HEK293 (cell line): ENCODE results near the gene IL13.
A peak's percentile ranks its signal among the peaks of the same experiment; 100 is the strongest.

ENCODE experiments used
- CTCF ChIA-PET: fragments of 350-600 bp; formaldehyde crosslinking; extraction: SDS; loops from one replicate; lab custom pipeline; 2021; ENCODE audit warnings: antibody characterized with exemption; lab: Yijun Ruan, JAX
- POLR2A ChIA-PET: fragments of 300-600 bp; formaldehyde crosslinking; extraction: SDS; loops from one replicate; lab custom pipeline; 2020; ENCODE audit warnings: antibody characterized with exemption, inconsistent platforms; lab: Yijun Ruan, JAX
- H3K27ac ChIP-seq: fragments of 200-500 bp; sonication (Bioruptor generic); 2 replicates; pipeline ENCODE4 v1.5.1; 2014; ENCODE audit warnings: low read depth, low read length, control low read depth, inconsistent platforms; ENCODE audit errors: extremely low read depth
- H3K36me3 ChIP-seq, 2 experiments: fragments of 200-500 bp in 1 of 2; sonication (Bioruptor generic) in 1 of 2; 1 replicate in 1 of 2; 2 replicates in 1 of 2; pipeline ENCODE4 v1.5.1; 2014 to 2017; ENCODE audit warnings: inconsistent platforms in 2 of 2, low read length in 2 of 2; ENCODE audit not compliant: control insufficient read depth in 2 of 2, insufficient read depth in 1 of 2
- H3K4me1 ChIP-seq: fragments of 200-500 bp; sonication (Bioruptor generic); 2 replicates; pipeline ENCODE4 v1.5.1; 2014; ENCODE audit warnings: mild to moderate bottlenecking, low read length, inconsistent platforms; ENCODE audit not compliant: control insufficient read depth, insufficient read depth
- H3K4me3 ChIP-seq: 2 replicates; pipeline ENCODE4 v1.5.1; 2011; ENCODE audit warnings: low read depth, mild to moderate bottlenecking, control low read depth, low read length, moderate library complexity
- H3K9me3 ChIP-seq: fragments of 200-500 bp; sonication (Bioruptor generic); 2 replicates; pipeline ENCODE4 v1.5.1; 2014; ENCODE audit warnings: low read depth, low read length, inconsistent platforms; ENCODE audit not compliant: control insufficient read depth, insufficient read depth
- EGR2 ChIP-seq: fragments of 450-650 bp; formaldehyde crosslinking; IDR thresholded peaks from 2 replicates; pipeline ENCODE4 v1.5.1; 2016; ENCODE audit warnings: low read depth, missing biosample characterization, missing genetic modification characterization
- ELK4 ChIP-seq: IDR thresholded peaks from 2 replicates; pipeline ENCODE4 v1.6.1; 2011; ENCODE audit warnings: mild to moderate bottlenecking, low read depth, low read length, borderline replicate concordance
- ZFHX2 ChIP-seq: fragments of 450-650 bp; formaldehyde crosslinking; conservative IDR thresholded peaks from 2 replicates; pipeline ENCODE4 v1.5.1; 2016; ENCODE audit warnings: missing biosample characterization, missing genetic modification characterization
- ZNF121 ChIP-seq: fragments of 450-650 bp; formaldehyde crosslinking; IDR thresholded peaks from 2 replicates; pipeline ENCODE4 v1.5.1; 2016; ENCODE audit warnings: missing biosample characterization, missing genetic modification characterization
- ZNF175 ChIP-seq: fragments of 450-650 bp; formaldehyde crosslinking; IDR thresholded peaks from 2 replicates; pipeline ENCODE4 v1.5.1; 2016; ENCODE audit warnings: missing biosample characterization, missing genetic modification characterization
- ZNF341 ChIP-seq: fragments of 450-650 bp; formaldehyde crosslinking; IDR thresholded peaks from 2 replicates; pipeline ENCODE4; 2016; ENCODE audit warnings: low read depth, missing biosample characterization, missing genetic modification characterization
- ZNF354C ChIP-seq: fragments of 450-650 bp; formaldehyde crosslinking; IDR thresholded peaks from 2 replicates; pipeline ENCODE4 v1.5.1; 2016; ENCODE audit warnings: missing biosample characterization, missing genetic modification characterization, low read depth, borderline replicate concordance
- ZNF416 ChIP-seq: fragments of 450-650 bp; formaldehyde crosslinking; IDR thresholded peaks from 2 replicates; pipeline ENCODE4 v1.5.1; 2016; ENCODE audit warnings: missing biosample characterization, missing genetic modification characterization

The IL13 gene

GRCh38 chr5:132658381-132659302 is 669 bp downstream of the IL13 start:
- ChIA-PET POLR2A (no interaction called here), CTCF (interaction anchor here (1.6 kb wide), 1 partner anchor 18 kb away, joined by 7 read pairs; no protein-coding TSS in a partner anchor)
- Histone ChIP-seq H3K4me3 (no peak overlapping the region), H3K27ac (no peak overlapping the region), H3K9me3 (no peaks in the 10 kb centered on the region), H3K36me3 (no peaks in the 10 kb centered on the region)
- TF ChIP-seq ZNF121 (tag by site-specific recombination) (no peak), ZNF416 (tag by site-specific recombination) (no peak)
- TF ChIP-seq, all 188 proteins: peak for 0
- no peaks in the 10 kb centered on the region for H3K4me1 ChIP-seq

- H3K9me3 ChIP-seq, result no peaks in the 10 kb centered on the region
- no peaks in the 10 kb centered on the region for H3K4me1 ChIP-seq
- no peak overlapping the region for H3K4me3 ChIP-seq
- POLR2A ChIA-PET, result no interaction called here
- CTCF ChIA-PET, result no interaction called here
- no peak for TF ChIP-seq ELK4
- TF ChIP-seq, all 188 proteins: peak for 0
- Histone ChIP-seq H3K36me3 (no peaks in the 10 kb centered on the region), H3K27ac (no peak overlapping the region)
Measured at GRCh38 chr5:132659598-132660493, 1.9 kb downstream of the IL13 start.

GRCh38 chr5:132661231-132662003 is 3.4 kb downstream of the IL13 start:
- H3K27ac ChIP-seq, result no peak overlapping the region
- no peak overlapping the region for H3K4me3 ChIP-seq
- no peaks in the 10 kb centered on the region for H3K36me3 ChIP-seq
- POLR2A ChIA-PET, result no interaction called here
- CTCF ChIA-PET, result interaction anchor here (0.6 kb wide), 1 partner anchor 134 kb away, joined by 4 read pairs; no protein-coding TSS in a partner anchor
- TF ChIP-seq ZNF175 (tag by site-specific recombination), result no peak
- peak; percentile 70 for TF ChIP-seq EGR2 (tag by site-specific recombination)
- peak; percentile 76 for TF ChIP-seq ZFHX2
- H3K4me1 ChIP-seq, result no peaks in the 10 kb centered on the region
- H3K9me3 ChIP-seq, result no peaks in the 10 kb centered on the region

GRCh38 chr5:132662004-132662401 is 4.0 kb downstream of the IL13 start:
- Histone ChIP-seq H3K4me3 (no peak overlapping the region), H3K27ac (no peak overlapping the region), H3K4me1 (no peaks in the 10 kb centered on the region), H3K9me3 (no peaks in the 10 kb centered on the region), H3K36me3 (no peaks in the 10 kb centered on the region)
- ChIA-PET POLR2A (no interaction called here), CTCF (interaction anchor here (0.6 kb wide), 1 partner anchor 135 kb away, joined by 4 read pairs; no protein-coding TSS in a partner anchor)
- TF ChIP-seq ZNF354C (no peak), ZNF341 (tag by site-specific recombination) (0 out of 2 replicates have a peak, but pooled peaks have one; percentile 22)
